DOHH2 (cell line): ENCODE data around the gene ALG8.
"Not testable (repeated sequence)": the region's sequence is repeated elsewhere in the genome, so short reads cannot be mapped to it uniquely, and the experiment has no call there.

Experiments
- H3F3A ChIP-seq: fragments of 200-600 bp; sonication (generic), shearing (Covaris generic); 2 replicates; pipeline ENCODE4 v1.6.0; 2016; ENCODE audit warnings: antibody characterized with exemption, mild to moderate bottlenecking; ENCODE audit not compliant: control insufficient read depth, insufficient read depth
- H3K27ac ChIP-seq: fragments of 200-600 bp; sonication (generic); 2 replicates; pipeline ENCODE4 v1.5.1; 2014; ENCODE audit warnings: low read depth, mild to moderate bottlenecking, low read length, moderate library complexity
- H3K27me3 ChIP-seq: fragments of 200-600 bp; sonication (generic); 2 replicates; pipeline ENCODE4 v1.6.1; 2014; ENCODE audit warnings: mild to moderate bottlenecking, low read length, mixed read lengths; ENCODE audit not compliant: control insufficient read depth
- H3K36me3 ChIP-seq: fragments of 200-600 bp; sonication (generic); 2 replicates; pipeline ENCODE4 v1.6.1; 2014; ENCODE audit warnings: mild to moderate bottlenecking, low read length, moderate library complexity, mixed read lengths; ENCODE audit not compliant: control insufficient read depth
- H3K4me1 ChIP-seq: fragments of 200-600 bp; sonication (generic); 2 replicates; pipeline ENCODE4 v1.6.1; 2014; ENCODE audit warnings: mild to moderate bottlenecking, low read length, mixed read lengths; ENCODE audit not compliant: control insufficient read depth
- H3K4me2 ChIP-seq: fragments of 200-600 bp; sonication (generic); 2 replicates; pipeline ENCODE4 v1.6.0; 2014; ENCODE audit warnings: mild to moderate bottlenecking, low read length, moderate library complexity
- H3K4me3 ChIP-seq: fragments of 200-600 bp; sonication (generic); 2 replicates; pipeline ENCODE4 v1.5.1; 2014; ENCODE audit warnings: mild to moderate bottlenecking, low read length, mixed read lengths
- H3K79me2 ChIP-seq: fragments of 200-600 bp; sonication (generic); 2 replicates; pipeline ENCODE4 v1.6.1; 2014; ENCODE audit warnings: mild to moderate bottlenecking, low read length, mixed read lengths; ENCODE audit not compliant: control insufficient read depth
- H3K9me2 ChIP-seq: fragments of 200-600 bp; sonication (generic); replicated peaks from 2 replicates; pipeline ENCODE4 v1.6.1; 2014; ENCODE audit warnings: mild to moderate bottlenecking, low read length, mixed read lengths; ENCODE audit not compliant: control insufficient read depth
- H3K9me3 ChIP-seq: fragments of 200-600 bp; sonication (generic); 2 replicates; pipeline ENCODE4 v1.6.1; 2014; ENCODE audit warnings: antibody characterized with exemption, low read length, mixed read lengths; ENCODE audit not compliant: control insufficient read depth, insufficient read depth
- H4K20me1 ChIP-seq: fragments of 200-600 bp; sonication (generic); 2 replicates; pipeline ENCODE4 v1.6.0; 2014; ENCODE audit warnings: low read depth, mild to moderate bottlenecking, antibody characterized with exemption, low read length, moderate library complexity; ENCODE audit not compliant: control insufficient read depth, insufficient read depth
- EZH2phosphoT487 ChIP-seq: fragments of 200-600 bp; sonication (generic); IDR thresholded peaks from 2 replicates; pipeline ENCODE4 v1.6.1; 2017; ENCODE audit warnings: borderline replicate concordance, mild to moderate bottlenecking, antibody characterized with exemption, low read length, moderate library complexity, mixed read lengths
- TF ChIP-seq, protein P1 (sequence below): fragments of 200-600 bp; sonication (generic); IDR thresholded peaks from one replicate; pipeline ENCODE4 v1.5.1; 2014; ENCODE audit warnings: antibody characterized with exemption, mild to moderate bottlenecking, low read depth, low read length; ENCODE audit not compliant: poor library complexity, severe bottlenecking

ALG8 gene

DNA sequence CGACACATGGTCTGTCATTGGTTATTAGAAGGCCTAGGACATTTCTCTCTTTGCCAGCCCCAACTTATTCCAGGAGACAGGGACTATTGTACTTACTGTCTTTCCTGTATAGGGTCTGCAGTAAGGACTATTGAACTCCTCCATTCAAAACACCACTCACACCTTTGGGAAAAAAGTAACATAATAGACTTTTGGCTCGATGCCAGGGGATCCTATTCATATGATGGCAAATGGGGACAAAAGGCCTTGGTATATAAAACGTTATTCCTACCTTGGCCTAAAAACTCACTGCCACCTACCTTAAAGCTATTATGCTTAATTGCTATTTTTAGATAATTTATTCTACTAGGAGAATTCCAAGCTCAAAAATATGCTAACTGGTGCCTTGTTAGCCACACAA is 53.5 kb downstream of the ALG8 start:
- no peaks in the 10 kb centered on the region for H3K9me2 ChIP-seq
- no peaks in the 10 kb centered on the region for H3K36me3 ChIP-seq
- no peak overlapping the region for H3K4me3 ChIP-seq
- H3K27me3 ChIP-seq = no peaks in the 10 kb centered on the region
- no peak overlapping the region for H3K4me2 ChIP-seq
- H4K20me1 ChIP-seq = no peaks in the 10 kb centered on the region
- H3K4me1 ChIP-seq = peaks cover 11% of the 10 kb centered on the region
- H3F3A ChIP-seq = no peaks in the 10 kb centered on the region
- H3K79me2 ChIP-seq = no peaks in the 10 kb centered on the region
- TF ChIP-seq EZH2phosphoT487 = no peak
- TF ChIP-seq, protein P1, sequence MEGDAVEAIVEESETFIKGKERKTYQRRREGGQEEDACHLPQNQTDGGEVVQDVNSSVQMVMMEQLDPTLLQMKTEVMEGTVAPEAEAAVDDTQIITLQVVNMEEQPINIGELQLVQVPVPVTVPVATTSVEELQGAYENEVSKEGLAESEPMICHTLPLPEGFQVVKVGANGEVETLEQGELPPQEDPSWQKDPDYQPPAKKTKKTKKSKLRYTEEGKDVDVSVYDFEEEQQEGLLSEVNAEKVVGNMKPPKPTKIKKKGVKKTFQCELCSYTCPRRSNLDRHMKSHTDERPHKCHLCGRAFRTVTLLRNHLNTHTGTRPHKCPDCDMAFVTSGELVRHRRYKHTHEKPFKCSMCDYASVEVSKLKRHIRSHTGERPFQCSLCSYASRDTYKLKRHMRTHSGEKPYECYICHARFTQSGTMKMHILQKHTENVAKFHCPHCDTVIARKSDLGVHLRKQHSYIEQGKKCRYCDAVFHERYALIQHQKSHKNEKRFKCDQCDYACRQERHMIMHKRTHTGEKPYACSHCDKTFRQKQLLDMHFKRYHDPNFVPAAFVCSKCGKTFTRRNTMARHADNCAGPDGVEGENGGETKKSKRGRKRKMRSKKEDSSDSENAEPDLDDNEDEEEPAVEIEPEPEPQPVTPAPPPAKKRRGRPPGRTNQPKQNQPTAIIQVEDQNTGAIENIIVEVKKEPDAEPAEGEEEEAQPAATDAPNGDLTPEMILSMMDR = no peak
- H3K27ac ChIP-seq = no peak overlapping the region
- H3K9me3 ChIP-seq = 0 out of 2 replicates have a peak, but pooled peaks cover 2% of the 10 kb centered on the region

GRCh38 chr11:78084506-78084905 is 54.9 kb downstream of the ALG8 start:
- not testable (repeated sequence) for H3K4me3 ChIP-seq

GRCh38 chr11:78083021-78083420 is 56.4 kb downstream of the ALG8 start:
- no peaks in the 10 kb centered on the region for H3K9me2 ChIP-seq
- H3K4me1 ChIP-seq = peaks cover 28% of the 10 kb centered on the region
- 0 out of 2 replicates have a peak, but pooled peaks cover 2% of the 10 kb centered on the region for H3K9me3 ChIP-seq
- peaks cover 4% of the 10 kb centered on the region for H3K36me3 ChIP-seq
- no peaks in the 10 kb centered on the region for H4K20me1 ChIP-seq
- no peaks in the 10 kb centered on the region for H3F3A ChIP-seq
- H3K4me3 ChIP-seq = no peak overlapping the region
- H3K27me3 ChIP-seq = no peaks in the 10 kb centered on the region
- peaks cover 20% of the 10 kb centered on the region for H3K79me2 ChIP-seq
- peak overlapping the region; percentile 17 for H3K4me2 ChIP-seq
- no peak for TF ChIP-seq EZH2phosphoT487
- TF ChIP-seq, protein P1 = no peak
- H3K27ac ChIP-seq = no peak overlapping the region

More at GRCh38 chr11:78084506-78084905, 54.9 kb downstream of the ALG8 start:
- H3K27ac ChIP-seq, H3K9me3 ChIP-seq, H3K4me2 ChIP-seq, H3F3A ChIP-seq, H3K36me3 ChIP-seq, H4K20me1 ChIP-seq, H3K9me2 ChIP-seq, H3K79me2 ChIP-seq, H3K27me3 ChIP-seq: not testable (repeated sequence)
- peaks cover 17% of the 10 kb centered on the region for H3K4me1 ChIP-seq

DNA sequence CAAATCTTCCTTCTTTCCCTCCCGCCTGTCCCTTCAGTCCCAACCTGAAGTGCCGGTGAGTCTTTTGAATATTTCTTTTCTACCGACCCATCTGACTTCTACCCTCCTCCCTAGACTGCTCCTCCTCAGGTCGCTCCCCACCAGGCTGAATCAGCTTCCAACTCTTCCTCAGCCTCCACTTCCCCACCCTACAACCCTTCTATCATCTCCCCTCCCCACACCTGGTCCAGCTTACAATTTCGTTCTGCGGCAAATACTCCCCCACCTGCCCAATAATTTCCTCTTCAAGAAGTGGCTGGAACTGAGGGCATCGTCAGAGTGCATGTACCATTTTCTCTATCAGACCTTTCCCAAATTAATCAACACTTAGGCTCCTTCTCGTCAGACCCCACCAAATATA is 57.3 kb downstream of the ALG8 start:
- no peaks in the 10 kb centered on the region for H3K9me2 ChIP-seq
- no peak overlapping the region for H3K4me3 ChIP-seq
- H3K27me3 ChIP-seq = no peaks in the 10 kb centered on the region
- H3K27ac ChIP-seq = no peak overlapping the region
- H3K36me3 ChIP-seq = peaks cover 10% of the 10 kb centered on the region
- TF ChIP-seq, protein P1 = no peak
- no peak for TF ChIP-seq EZH2phosphoT487
- H3K4me1 ChIP-seq = peaks cover 32% of the 10 kb centered on the region
- H4K20me1 ChIP-seq = no peaks in the 10 kb centered on the region
- no peaks in the 10 kb centered on the region for H3F3A ChIP-seq
- H3K9me3 ChIP-seq = 0 out of 2 replicates have a peak, but pooled peaks cover 2% of the 10 kb centered on the region
- H3K4me2 ChIP-seq = no peak overlapping the region
- peaks cover 29% of the 10 kb centered on the region for H3K79me2 ChIP-seq
